Gastroesophageal sphincter (tissue), 2 donors: ENCODE measurements around the gene TAS1R1.

ENCODE experiments used
- EP300 ChIP-seq: sonication (generic); formaldehyde crosslinking; IDR thresholded peaks from one replicate; pipeline ENCODE4 v1.6.1; 2017; ENCODE audit warnings: antibody characterized with exemption, mild to moderate bottlenecking
- POLR2AphosphoS5 ChIP-seq: sonication (generic); formaldehyde crosslinking; IDR thresholded peaks from one replicate; pipeline ENCODE4 v1.6.1; 2017; ENCODE audit warnings: antibody characterized with exemption

- no peak for TF ChIP-seq EP300
- no peak for TF ChIP-seq POLR2AphosphoS5
These were observed 19.9 kb upstream of the TAS1R1 start for GRCh38 chr1:6535214-6535613.
